SJSA1 (cell line): ENCODE results near the gene ZNF660. TPM values are rescaled to one million over a fixed set of nuclear protein-coding genes. Genes with fewer than 3 reads are reported as not detected.
"Not testable (repeated sequence)": the region's sequence is repeated elsewhere in the genome, so short reads cannot be mapped to it uniquely, and the experiment has no call there.

Experiments
- DNase-seq, 2 experiments: peaks; one replicate each; pipeline ENCODE4 v3.0.0-alpha.2; 2015 to 2020; ENCODE audit warnings: low spot score in 2 of 2, low read depth in 1 of 2
- H3K27ac ChIP-seq: fragments of 250-450 bp; sonication (Bioruptor Pico); 2 replicates; pipeline ENCODE4 v1.5.1; 2020; ENCODE audit warnings: mild to moderate bottlenecking, moderate library complexity
- H3K27me3 ChIP-seq: fragments of 250-450 bp; sonication (Bioruptor Pico); replicated peaks from 2 replicates; pipeline ENCODE4 v1.5.1; 2020; ENCODE audit warnings: mild to moderate bottlenecking, moderate library complexity
- H3K36me3 ChIP-seq: fragments of 250-450 bp; sonication (Bioruptor Pico); 2 replicates; pipeline ENCODE4 v1.5.1; 2020; ENCODE audit warnings: mild to moderate bottlenecking
- H3K4me1 ChIP-seq: fragments of 250-450 bp; sonication (Bioruptor Pico); replicated peaks from 2 replicates; pipeline ENCODE4 v1.6.1; 2021; ENCODE audit warnings: mild to moderate bottlenecking
- H3K4me3 ChIP-seq: fragments of 250-450 bp; sonication (Bioruptor Pico); 2 replicates; pipeline ENCODE4 v1.5.1; 2020; ENCODE audit warnings: mild to moderate bottlenecking
- H3K9me3 ChIP-seq: fragments of 250-450 bp; sonication (Bioruptor Pico); replicated peaks from 2 replicates; pipeline ENCODE4 v1.5.1; 2020; ENCODE audit warnings: mild to moderate bottlenecking
- total RNA-seq: library from RNA; depleted of rRNA; stranded (reverse); fragments of >200 nt; shearing (Covaris generic); gene quantifications from 2 replicates; pipeline ENCODE4 v1.2.3, GENCODE V29; 2014

ZNF660 gene
- total RNA-seq, 1 experiment from 2014 or later: 4.3 TPM

GRCh38 chr3:44578924-44579515, 5.7 kb upstream of the ZNF660 start:
- not testable (repeated sequence) for DNase-seq, H3K4me1 ChIP-seq, H3K4me3 ChIP-seq, H3K27me3 ChIP-seq, H3K27ac ChIP-seq, H3K9me3 ChIP-seq, H3K36me3 ChIP-seq

DNA sequence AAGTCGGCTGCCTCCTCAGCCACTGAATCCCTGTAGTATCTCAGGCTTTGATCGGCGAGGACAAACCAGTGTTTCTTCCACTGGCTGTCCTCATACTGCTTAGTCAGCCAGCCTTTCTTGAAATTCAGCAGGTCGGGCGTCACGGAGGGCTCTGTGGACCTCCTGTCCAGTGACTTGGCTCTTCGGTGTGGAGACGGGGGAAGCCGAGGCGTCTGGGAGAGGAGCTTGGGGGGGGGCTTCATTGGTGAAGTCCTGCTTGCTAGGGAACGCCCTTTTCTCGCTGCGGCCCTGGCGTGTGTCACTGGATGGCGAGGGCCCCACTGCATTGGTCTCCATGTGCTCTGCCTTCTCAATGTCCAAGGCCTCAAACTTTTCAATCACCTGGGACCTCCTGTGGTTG, 5.0 kb upstream of the ZNF660 start:
- not testable (repeated sequence) for H3K27ac ChIP-seq, H3K4me3 ChIP-seq, H3K36me3 ChIP-seq, H3K27me3 ChIP-seq, H3K9me3 ChIP-seq, DNase-seq, H3K4me1 ChIP-seq

DNA sequence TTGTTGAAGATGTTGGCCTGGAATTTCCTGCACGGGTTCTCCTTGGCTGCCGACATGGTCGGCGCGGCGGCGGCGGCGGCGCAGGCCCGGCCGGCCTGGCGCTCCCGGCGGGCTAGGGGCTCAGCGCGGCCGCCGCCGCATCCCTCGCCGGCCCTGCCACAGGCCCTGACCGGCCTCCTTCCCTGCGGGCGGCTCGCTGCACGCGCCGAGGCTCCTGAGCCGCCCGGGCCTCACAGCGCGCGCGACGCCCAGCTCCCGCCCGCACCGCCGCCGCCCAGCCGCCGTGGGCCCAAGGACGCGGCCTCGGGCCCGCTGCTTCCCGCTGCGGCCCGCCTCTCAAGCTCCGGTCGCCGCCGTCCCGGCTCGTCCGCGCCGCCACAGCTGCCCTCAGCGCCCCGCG, 3.8 kb upstream of the ZNF660 start:
- not testable (repeated sequence) for H3K4me1 ChIP-seq, H3K36me3 ChIP-seq, H3K27ac ChIP-seq, H3K9me3 ChIP-seq, DNase-seq, H3K4me3 ChIP-seq, H3K27me3 ChIP-seq

- H3K27me3 ChIP-seq: no peaks in the 10 kb centered on the region
- no peak for DNase-seq
- peaks cover 17% of the 10 kb centered on the region; the same call in 1 of the 2 replicates for H3K9me3 ChIP-seq
- no peaks in the 10 kb centered on the region for H3K4me1 ChIP-seq
- no peak overlapping the region for H3K27ac ChIP-seq
- H3K36me3 ChIP-seq: peaks cover 40% of the 10 kb centered on the region
- no peak overlapping the region for H3K4me3 ChIP-seq
Measured at GRCh38 chr3:44596621-44597020, 11.9 kb downstream of the ZNF660 start.

- no peaks in the 10 kb centered on the region; the same call in 1 of the 2 replicates for H3K9me3 ChIP-seq
- DNase-seq: no peak
- H3K4me3 ChIP-seq: no peak overlapping the region
- no peaks in the 10 kb centered on the region for H3K27me3 ChIP-seq
- H3K4me1 ChIP-seq: no peaks in the 10 kb centered on the region
- no peak overlapping the region for H3K27ac ChIP-seq
- H3K36me3 ChIP-seq: peaks cover 5% of the 10 kb centered on the region; the same call in 1 of the 2 replicates
Measured at GRCh38 chr3:44601749-44602148, 17.0 kb downstream of the ZNF660 start.

GRCh38 chr3:44612678-44613077, 27.9 kb downstream of the ZNF660 start:
- H3K27me3 ChIP-seq: no peaks in the 10 kb centered on the region
- no peak overlapping the region for H3K27ac ChIP-seq
- H3K4me1 ChIP-seq: no peaks in the 10 kb centered on the region
- H3K9me3 ChIP-seq: no peaks in the 10 kb centered on the region
- H3K36me3 ChIP-seq: no peaks in the 10 kb centered on the region
- H3K4me3 ChIP-seq: no peak overlapping the region
- DNase-seq: no peak

DNA sequence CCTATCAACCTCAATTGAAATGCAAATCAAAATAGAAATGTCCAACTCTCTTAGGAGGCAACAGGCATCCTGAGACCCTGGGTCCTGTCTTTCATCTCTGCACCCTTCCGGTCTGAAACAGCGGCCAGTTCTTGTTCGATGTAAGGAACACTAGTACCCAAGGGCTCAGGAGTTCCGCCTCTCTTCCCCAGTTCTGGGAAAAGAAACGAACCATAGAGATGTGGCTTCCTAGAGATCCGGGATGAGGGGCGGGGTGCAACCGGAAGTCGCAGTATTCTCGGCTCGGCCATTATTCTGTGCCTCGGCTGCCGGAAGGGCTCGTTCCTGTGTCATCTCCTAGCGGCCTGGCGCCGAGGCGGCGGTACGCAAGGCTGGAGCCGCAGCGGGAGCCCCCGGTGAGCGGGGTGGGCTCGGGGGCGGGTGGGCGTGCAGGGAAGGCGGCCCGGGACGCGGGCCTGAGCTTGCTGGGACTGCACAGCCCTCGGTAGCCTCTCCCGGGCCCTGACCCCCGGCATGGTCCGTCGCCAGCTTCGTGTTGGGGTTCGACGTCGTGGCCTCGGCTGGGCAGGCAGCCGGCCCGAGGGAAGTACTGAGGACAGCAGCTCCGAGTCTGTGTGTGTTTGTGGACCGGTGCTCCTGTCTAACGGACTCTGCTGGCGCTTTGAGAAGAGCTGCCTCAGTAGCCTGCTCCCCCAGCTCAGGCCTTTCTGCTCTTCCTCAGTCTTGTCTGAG, 40.2 kb downstream of the ZNF660 start, which contains the start of gene ZNF197:
Gene ZNF197 (plus strand): TSS at position 288 of the 732 bp plus-strand sequence. CDS start 4,119 bp downstream, outside the sequence.
- H3K4me1 ChIP-seq: peaks cover 9% of the 10 kb centered on the region
- peak; percentile 78 to 87 for DNase-seq
- H3K36me3 ChIP-seq: peaks cover 18% of the 10 kb centered on the region
- no peaks in the 10 kb centered on the region for H3K9me3 ChIP-seq
- H3K27me3 ChIP-seq: no peaks in the 10 kb centered on the region
- H3K27ac ChIP-seq: peak within 1 kb of the TSS; percentile 69
- H3K4me3 ChIP-seq: peak within 1 kb of the TSS; percentile 64

GRCh38 chr3:44628716-44629115, 44.0 kb downstream of the ZNF660 start:
- Histone ChIP-seq H3K27me3 (no peaks in the 10 kb centered on the region), H3K27ac (no peak overlapping the region), H3K36me3 (peaks cover 33% of the 10 kb centered on the region), H3K9me3 (no peaks in the 10 kb centered on the region), H3K4me3 (no peak overlapping the region), H3K4me1 (peaks cover 9% of the 10 kb centered on the region)
- no peak for DNase-seq

- no peaks in the 10 kb centered on the region for H3K4me1 ChIP-seq
- peaks cover 52% of the 10 kb centered on the region for H3K36me3 ChIP-seq
- H3K9me3 ChIP-seq: no peaks in the 10 kb centered on the region
- H3K4me3 ChIP-seq: no peak overlapping the region
- H3K27ac ChIP-seq: no peak overlapping the region
- no peak for DNase-seq
- H3K27me3 ChIP-seq: no peaks in the 10 kb centered on the region
Measured at GRCh38 chr3:44632193-44632592, 47.4 kb downstream of the ZNF660 start.

DNA sequence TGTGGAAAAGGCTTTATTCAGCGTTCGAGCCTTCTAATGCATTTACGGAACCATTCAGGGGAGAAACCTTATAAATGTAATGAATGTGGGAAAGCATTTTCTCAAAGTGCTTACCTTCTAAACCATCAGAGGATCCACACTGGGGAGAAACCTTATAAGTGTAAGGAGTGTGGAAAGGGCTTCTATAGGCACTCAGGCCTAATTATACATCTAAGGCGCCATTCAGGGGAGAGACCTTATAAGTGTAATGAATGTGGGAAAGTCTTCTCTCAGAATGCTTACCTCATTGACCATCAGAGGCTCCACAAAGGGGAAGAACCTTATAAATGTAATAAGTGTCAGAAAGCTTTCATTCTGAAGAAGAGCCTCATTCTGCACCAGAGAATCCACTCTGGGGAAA, 57.6 kb downstream of the ZNF660 start:
- Histone ChIP-seq H3K9me3 (peaks cover 21% of the 10 kb centered on the region), H3K36me3 (peaks cover 72% of the 10 kb centered on the region), H3K27ac (no peak overlapping the region), H3K27me3 (no peaks in the 10 kb centered on the region), H3K4me1 (no peaks in the 10 kb centered on the region), H3K4me3 (no peak overlapping the region)
- DNase-seq: no peak

- Histone ChIP-seq H3K9me3 (peaks cover 21% of the 10 kb centered on the region), H3K36me3 (peaks cover 66% of the 10 kb centered on the region), H3K27me3 (no peaks in the 10 kb centered on the region), H3K4me1 (no peaks in the 10 kb centered on the region), H3K4me3 (no peak overlapping the region), H3K27ac (no peak overlapping the region)
- DNase-seq: no peak
Measured at GRCh38 chr3:44643024-44643423, 58.3 kb downstream of the ZNF660 start.

GRCh38 chr3:44647771-44648170, 63.0 kb downstream of the ZNF660 start:
- Histone ChIP-seq H3K36me3 (peaks cover 49% of the 10 kb centered on the region), H3K27me3 (no peaks in the 10 kb centered on the region), H3K9me3 (peaks cover 10% of the 10 kb centered on the region), H3K27ac (no peak overlapping the region), H3K4me3 (no peak overlapping the region), H3K4me1 (no peaks in the 10 kb centered on the region)
- DNase-seq: no peak

DNA sequence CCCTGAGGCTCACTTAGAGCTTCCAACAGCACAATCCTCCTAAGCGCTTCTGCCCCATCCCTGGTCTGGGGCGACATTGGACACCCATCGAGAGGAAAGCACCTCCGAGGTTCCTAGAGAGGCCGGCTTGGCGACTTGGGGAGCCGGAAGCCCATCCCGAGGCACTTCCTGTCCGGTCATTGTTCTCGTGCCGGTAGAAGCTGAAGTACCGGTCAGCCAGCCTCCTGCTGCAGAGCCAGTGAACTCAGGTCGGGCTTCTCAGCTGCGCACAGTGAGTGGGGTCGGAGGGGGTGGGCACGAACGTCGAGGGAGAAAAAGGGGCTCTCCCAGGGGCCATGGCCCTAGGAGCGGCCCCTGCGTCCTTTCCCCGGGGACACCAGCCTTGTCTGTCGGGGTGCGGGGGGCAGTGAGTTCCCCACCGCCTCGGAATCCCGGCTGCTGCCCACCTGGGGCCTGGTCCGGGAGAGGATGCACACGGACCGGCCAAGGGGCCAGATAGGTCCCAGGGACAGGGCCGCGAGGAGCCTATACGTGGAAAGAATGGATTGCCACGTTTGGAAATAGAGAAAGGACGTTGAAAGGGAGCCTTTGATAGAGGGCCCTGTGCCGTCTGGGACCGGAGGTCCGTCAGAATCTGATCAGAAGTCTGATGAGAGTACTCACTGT, 63.9 kb downstream of the ZNF660 start, which contains the start of gene ZNF35:
Gene ZNF35 (plus strand): TSS at position 169 of the 666 bp plus-strand sequence. CDS start 2,336 bp downstream, outside the sequence.
- Histone ChIP-seq H3K9me3 (peaks cover under 1% of the 10 kb centered on the region), H3K4me3 (peak within 1 kb of the TSS; percentile 74), H3K27me3 (no peaks in the 10 kb centered on the region), H3K27ac (peak within 1 kb of the TSS; percentile 36), H3K4me1 (no peaks in the 10 kb centered on the region), H3K36me3 (peaks cover 49% of the 10 kb centered on the region)
- DNase-seq: peak; percentile 74 to 82
